K562 (cell line): ENCODE data around the gene CORO2A. TPM values are rescaled to one million over a fixed set of nuclear protein-coding genes. Genes with fewer than 3 reads are reported as not detected.

Source experiments
- DACH1 ChIP-seq: fragments of 450-650 bp; IDR thresholded peaks from 2 replicates; pipeline ENCODE4 v1.6.1; 2018; ENCODE audit not compliant: partially characterized antibody
- DMBX1 ChIP-seq: fragments of 250-450 bp; sonication (Bioruptor Pico); IDR thresholded peaks from 2 replicates; pipeline ENCODE4 v1.8.0; 2022; ENCODE audit warnings: inconsistent platforms, mild to moderate bottlenecking, moderate library complexity, borderline replicate concordance
- MAFK ChIP-seq: IDR thresholded peaks from 2 replicates; pipeline ENCODE4 v1.6.1; 2011; ENCODE audit warnings: low read length, improper control_type of control experiment
- POLR3A ChIP-seq: IDR thresholded peaks from 2 replicates; pipeline ENCODE4 v1.6.1; 2011; ENCODE audit warnings: borderline replicate concordance, mild to moderate bottlenecking, moderate library complexity; ENCODE audit not compliant: insufficient read length, insufficient read depth; ENCODE audit errors: extremely low read depth
- RBM14 ChIP-seq: fragments of 200-400 bp; formaldehyde crosslinking; IDR thresholded peaks from 2 replicates; pipeline ENCODE4 v1.6.1; 2018; ENCODE audit warnings: low read depth, mild to moderate bottlenecking, low read length, moderate library complexity, borderline replicate concordance; ENCODE audit not compliant: insufficient read depth
- RBM17 ChIP-seq: fragments of 200-400 bp; formaldehyde crosslinking; IDR thresholded peaks from 2 replicates; pipeline ENCODE4 v1.6.1; 2017; ENCODE audit warnings: low read depth, mild to moderate bottlenecking, low read length, borderline replicate concordance
- SAP30 ChIP-seq: fragments of 200-600 bp; sonication (generic); IDR thresholded peaks from 2 replicates; pipeline ENCODE4 v1.6.1; 2012; ENCODE audit warnings: borderline replicate concordance, low read depth, mild to moderate bottlenecking, moderate library complexity, low read length, control low read depth, inconsistent platforms; ENCODE audit not compliant: insufficient read depth, poor library complexity, severe bottlenecking
- SETDB1 ChIP-seq: IDR thresholded peaks from one replicate; pipeline ENCODE4 v1.6.1; 2012; ENCODE audit warnings: low read length, control low read depth, inconsistent platforms
- ZNF133 ChIP-seq: fragments of 250-450 bp; sonication (Bioruptor Pico); IDR thresholded peaks from 2 replicates; pipeline ENCODE4 v1.4.0; 2020; ENCODE audit warnings: mild to moderate bottlenecking
- ZNF146 ChIP-seq: IDR thresholded peaks from one replicate; pipeline ENCODE4 v1.6.1; 2018; ENCODE audit warnings: missing compliant biosample characterization; ENCODE audit not compliant: unreplicated experiment
- polyA plus RNA-seq, 8 experiments: library from polyadenylated mRNA; depleted of rRNA in 4 of 8; stranded (reverse) in 5 of 8; unstranded in 3 of 8; fragments of >200 nt; fragmentation: Nextera tagmentation in 2 of 8; fragmentation: Illumina TruSeq in 1 of 8; extraction: Ambion mirVana in 2 of 8; extraction: Trizol in 1 of 8; gene quantifications; 2 replicates each; pipeline versions ENCODE4 v1.2.1 to v1.2.3, GENCODE V29; 2011 to 2014; ENCODE audit warnings: inconsistent platforms in 1 of 8, missing spikeins in 1 of 8
- total RNA-seq, 7 experiments: library from RNA; depleted of rRNA in 6 of 7; stranded (reverse); fragments of >200 nt in 6 of 7; fragmentation: Illumina TruSeq in 2 of 7; extraction: Trizol in 2 of 7; gene quantifications; 2 replicates each; pipeline versions ENCODE4 v1.2.1 to v1.2.3, GENCODE V29; 2011 to 2021; ENCODE audit warnings: low replicate concordance in 1 of 7
- TF ChIP-seq, protein P1 (sequence below), 2 experiments: fragments of 450-650 bp; IDR thresholded peaks; 2 replicates each; pipeline ENCODE4 v1.6.1; 2016
- TF ChIP-seq, protein P2 (sequence below): fragments of 250-450 bp; sonication (Bioruptor Pico); IDR thresholded peaks from 2 replicates; pipeline ENCODE4 v1.8.0; 2022; ENCODE audit warnings: inconsistent platforms, mild to moderate bottlenecking, moderate library complexity, borderline replicate concordance
- TF ChIP-seq, protein P3 (sequence below), 2 experiments: fragments of 450-650 bp; formaldehyde crosslinking in 1 of 2; IDR thresholded peaks; 2 replicates each; pipeline versions ENCODE4 v1.4.0 to v1.6.1; 2014 to 2020; ENCODE audit warnings: mild to moderate bottlenecking in 2 of 2, borderline replicate concordance in 1 of 2, low read depth in 1 of 2
- TF ChIP-seq, protein P4 (sequence below): fragments of 450-650 bp; IDR thresholded peaks from 2 replicates; pipeline ENCODE4 v1.6.1; 2016; ENCODE audit warnings: missing biosample characterization, missing genetic modification characterization

Gene CORO2A
- total and polyA plus RNA-seq, 9 of the 15 experiments (the other 6 are each of a cell fraction or from before 2014, with no cell fraction given) = 9.5 to 26.6 (median 18.0) TPM

DNA sequence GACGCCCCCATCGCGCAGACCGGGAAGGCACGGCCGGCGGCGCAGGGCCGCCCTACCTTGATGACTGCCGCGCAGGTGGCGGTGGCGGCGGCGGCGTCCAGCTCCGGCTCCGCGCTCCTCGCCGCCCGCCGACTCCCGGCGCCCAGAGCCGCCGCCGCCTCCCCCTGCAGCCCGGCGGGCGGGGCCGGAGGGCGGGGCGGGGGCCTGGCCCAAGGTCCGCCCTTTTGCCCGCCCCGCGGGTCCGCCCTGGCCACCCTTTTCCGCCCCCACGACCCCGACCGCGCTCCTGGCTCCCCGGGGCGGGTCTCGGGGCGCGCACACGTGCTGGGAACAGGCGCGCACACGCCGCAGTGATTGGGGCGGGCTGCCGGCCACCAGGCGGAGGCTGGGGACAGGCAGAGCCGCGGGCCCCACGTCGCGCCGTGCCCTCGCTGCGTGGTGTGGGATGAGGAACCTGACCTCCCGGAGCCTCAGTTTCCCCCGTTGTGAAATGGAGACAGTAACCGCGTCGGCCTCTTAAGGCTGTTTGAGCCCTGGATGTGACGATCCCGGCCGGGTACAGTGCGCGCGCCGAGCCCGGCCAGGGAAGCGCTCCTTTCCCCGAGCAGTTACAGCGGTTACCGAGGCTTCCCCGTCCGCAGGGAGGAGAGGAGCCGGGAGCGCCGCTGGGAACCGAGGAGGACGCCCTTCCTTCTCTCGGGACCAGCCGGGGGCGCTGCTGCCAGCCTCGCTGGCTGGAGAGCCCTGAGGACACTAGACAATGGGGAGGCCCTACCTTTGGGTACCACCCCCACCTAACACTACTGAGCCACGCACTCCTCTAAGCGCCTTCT is at the start of gene CORO2A (continued):
- TF ChIP-seq DMBX1 (CRISPR knock-in tag) = no peak; the same call in 1 of the 2 replicates
- no peak for TF ChIP-seq RBM14
- TF ChIP-seq, protein P1, sequence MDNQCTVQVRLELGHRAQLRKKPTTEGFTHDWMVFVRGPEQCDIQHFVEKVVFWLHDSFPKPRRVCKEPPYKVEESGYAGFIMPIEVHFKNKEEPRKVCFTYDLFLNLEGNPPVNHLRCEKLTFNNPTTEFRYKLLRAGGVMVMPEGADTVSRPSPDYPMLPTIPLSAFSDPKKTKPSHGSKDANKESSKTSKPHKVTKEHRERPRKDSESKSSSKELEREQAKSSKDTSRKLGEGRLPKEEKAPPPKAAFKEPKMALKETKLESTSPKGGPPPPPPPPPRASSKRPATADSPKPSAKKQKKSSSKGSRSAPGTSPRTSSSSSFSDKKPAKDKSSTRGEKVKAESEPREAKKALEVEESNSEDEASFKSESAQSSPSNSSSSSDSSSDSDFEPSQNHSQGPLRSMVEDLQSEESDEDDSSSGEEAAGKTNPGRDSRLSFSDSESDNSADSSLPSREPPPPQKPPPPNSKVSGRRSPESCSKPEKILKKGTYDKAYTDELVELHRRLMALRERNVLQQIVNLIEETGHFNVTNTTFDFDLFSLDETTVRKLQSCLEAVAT (IDR thresholded peaks at IDR 0.05) = no peak
- TF ChIP-seq RBM17 = no peak
- TF ChIP-seq, protein P2, sequence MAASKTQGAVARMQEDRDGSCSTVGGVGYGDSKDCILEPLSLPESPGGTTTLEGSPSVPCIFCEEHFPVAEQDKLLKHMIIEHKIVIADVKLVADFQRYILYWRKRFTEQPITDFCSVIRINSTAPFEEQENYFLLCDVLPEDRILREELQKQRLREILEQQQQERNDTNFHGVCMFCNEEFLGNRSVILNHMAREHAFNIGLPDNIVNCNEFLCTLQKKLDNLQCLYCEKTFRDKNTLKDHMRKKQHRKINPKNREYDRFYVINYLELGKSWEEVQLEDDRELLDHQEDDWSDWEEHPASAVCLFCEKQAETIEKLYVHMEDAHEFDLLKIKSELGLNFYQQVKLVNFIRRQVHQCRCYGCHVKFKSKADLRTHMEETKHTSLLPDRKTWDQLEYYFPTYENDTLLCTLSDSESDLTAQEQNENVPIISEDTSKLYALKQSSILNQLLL (CRISPR knock-in tag) = no peak
- TF ChIP-seq POLR3A = no peak
- no peak for TF ChIP-seq MAFK
- no peak for TF ChIP-seq DACH1
- TF ChIP-seq SAP30 = peak; percentile 47
- TF ChIP-seq, protein P3, sequence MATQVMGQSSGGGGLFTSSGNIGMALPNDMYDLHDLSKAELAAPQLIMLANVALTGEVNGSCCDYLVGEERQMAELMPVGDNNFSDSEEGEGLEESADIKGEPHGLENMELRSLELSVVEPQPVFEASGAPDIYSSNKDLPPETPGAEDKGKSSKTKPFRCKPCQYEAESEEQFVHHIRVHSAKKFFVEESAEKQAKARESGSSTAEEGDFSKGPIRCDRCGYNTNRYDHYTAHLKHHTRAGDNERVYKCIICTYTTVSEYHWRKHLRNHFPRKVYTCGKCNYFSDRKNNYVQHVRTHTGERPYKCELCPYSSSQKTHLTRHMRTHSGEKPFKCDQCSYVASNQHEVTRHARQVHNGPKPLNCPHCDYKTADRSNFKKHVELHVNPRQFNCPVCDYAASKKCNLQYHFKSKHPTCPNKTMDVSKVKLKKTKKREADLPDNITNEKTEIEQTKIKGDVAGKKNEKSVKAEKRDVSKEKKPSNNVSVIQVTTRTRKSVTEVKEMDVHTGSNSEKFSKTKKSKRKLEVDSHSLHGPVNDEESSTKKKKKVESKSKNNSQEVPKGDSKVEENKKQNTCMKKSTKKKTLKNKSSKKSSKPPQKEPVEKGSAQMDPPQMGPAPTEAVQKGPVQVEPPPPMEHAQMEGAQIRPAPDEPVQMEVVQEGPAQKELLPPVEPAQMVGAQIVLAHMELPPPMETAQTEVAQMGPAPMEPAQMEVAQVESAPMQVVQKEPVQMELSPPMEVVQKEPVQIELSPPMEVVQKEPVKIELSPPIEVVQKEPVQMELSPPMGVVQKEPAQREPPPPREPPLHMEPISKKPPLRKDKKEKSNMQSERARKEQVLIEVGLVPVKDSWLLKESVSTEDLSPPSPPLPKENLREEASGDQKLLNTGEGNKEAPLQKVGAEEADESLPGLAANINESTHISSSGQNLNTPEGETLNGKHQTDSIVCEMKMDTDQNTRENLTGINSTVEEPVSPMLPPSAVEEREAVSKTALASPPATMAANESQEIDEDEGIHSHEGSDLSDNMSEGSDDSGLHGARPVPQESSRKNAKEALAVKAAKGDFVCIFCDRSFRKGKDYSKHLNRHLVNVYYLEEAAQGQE (IDR thresholded peaks at IDR 0.05; ENCODE audit: borderline replicate concordance) = peak; percentile 59; the same call in 1 of the 2 replicates
- TF ChIP-seq, protein P3 (CRISPR knock-in tag; IDR thresholded peaks at IDR 0.05; ENCODE audit: low read depth) = no peak
- TF ChIP-seq ZNF146 (CRISPR knock-in tag) = no peak
- TF ChIP-seq, protein P4, sequence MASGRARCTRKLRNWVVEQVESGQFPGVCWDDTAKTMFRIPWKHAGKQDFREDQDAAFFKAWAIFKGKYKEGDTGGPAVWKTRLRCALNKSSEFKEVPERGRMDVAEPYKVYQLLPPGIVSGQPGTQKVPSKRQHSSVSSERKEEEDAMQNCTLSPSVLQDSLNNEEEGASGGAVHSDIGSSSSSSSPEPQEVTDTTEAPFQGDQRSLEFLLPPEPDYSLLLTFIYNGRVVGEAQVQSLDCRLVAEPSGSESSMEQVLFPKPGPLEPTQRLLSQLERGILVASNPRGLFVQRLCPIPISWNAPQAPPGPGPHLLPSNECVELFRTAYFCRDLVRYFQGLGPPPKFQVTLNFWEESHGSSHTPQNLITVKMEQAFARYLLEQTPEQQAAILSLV = no peak
- TF ChIP-seq SETDB1 = no peak
- TF ChIP-seq ZNF133 (CRISPR knock-in tag) = no peak
